Activated T-cell treated with anti-CD3 and anti-CD28 coated beads, Interleukin-2, amount 50 U/mL, for 72 hours (primary cell): ENCODE data around the gene HMCN1. TPM values are rescaled to one million over a fixed set of nuclear protein-coding genes. Genes with fewer than 3 reads are reported as not detected.

ENCODE experiments used
- ATAC-seq, 2 donors: fragments of 150-1000 bp; cut with Tn5 transposase; replicated peaks in 1 of 2; 2 replicates each; pipeline ENCODE4 v1.10.0; 2021; ENCODE audit warnings: moderate library complexity in 2 of 2, mild to moderate bottlenecking in 1 of 2
- DNase-seq, 2 donors: peaks; one replicate each; pipeline ENCODE4 v3.0.0; 2021 to 2022; ENCODE audit warnings: mixed read lengths in 1 of 2
- H3K27ac Mint-ChIP-seq: one replicate; pipeline ENCODE4 v1.8.0; 2022; ENCODE audit warnings: mild to moderate bottlenecking, moderate library complexity, mixed read lengths
- H3K27me3 Mint-ChIP-seq: one replicate; pipeline ENCODE4 v1.8.0; 2022; ENCODE audit warnings: low read depth, mixed read lengths
- H3K36me3 Mint-ChIP-seq, 2 donors: one replicate each; pipeline ENCODE4 v1.8.0; 2022; ENCODE audit warnings: mixed read lengths in 2 of 2, mild to moderate bottlenecking in 1 of 2; ENCODE audit not compliant: insufficient read depth in 2 of 2
- H3K4me1 Mint-ChIP-seq: one replicate; pipeline ENCODE4 v1.8.0; 2022; ENCODE audit warnings: low read depth, mixed read lengths
- H3K4me3 Mint-ChIP-seq, 2 donors: one replicate each; pipeline ENCODE4 v1.8.0; 2022; ENCODE audit warnings: mild to moderate bottlenecking in 2 of 2, mixed read lengths in 2 of 2, moderate library complexity in 2 of 2
- H3K9me3 Mint-ChIP-seq, 2 donors: one replicate each; pipeline ENCODE4 v1.8.0; 2022; ENCODE audit warnings: mixed read lengths in 2 of 2
- total RNA-seq, 2 donors: library from RNA; stranded (reverse); gene quantifications; one replicate each; pipeline ENCODE4 v1.2.3, GENCODE V29; 2022

Gene HMCN1
- total RNA-seq, 2 donors from 2014 or later, result 0.05 to 0.12 TPM

DNA sequence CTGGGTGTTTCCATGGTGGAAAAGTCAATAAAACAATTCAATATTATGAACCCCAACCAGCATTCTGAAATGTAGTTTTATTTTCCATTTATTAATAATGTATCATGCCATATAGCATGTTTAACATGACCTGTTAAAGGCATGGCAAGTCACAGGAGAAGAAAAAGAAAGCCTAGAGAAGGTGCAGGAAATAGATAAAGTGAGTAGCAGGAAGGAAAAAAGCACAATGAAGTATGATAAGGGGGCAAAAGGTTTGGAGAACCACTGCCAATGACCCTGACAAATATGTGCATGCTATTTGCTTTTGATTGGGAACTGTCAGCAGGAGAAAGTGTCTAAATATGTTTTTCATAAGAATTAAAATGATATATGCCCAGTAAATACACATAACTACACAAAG is 85.6 kb downstream of the HMCN1 start:
- no peaks in the 10 kb centered on the region for H3K4me1 Mint-ChIP-seq
- no peaks in the 10 kb centered on the region for H3K36me3 Mint-ChIP-seq
- H3K27ac Mint-ChIP-seq, result no peak overlapping the region
- DNase-seq, result no peak
- H3K27me3 Mint-ChIP-seq, result no peaks in the 10 kb centered on the region
- H3K9me3 Mint-ChIP-seq, result no peaks in the 10 kb centered on the region
- no peak for ATAC-seq
- H3K4me3 Mint-ChIP-seq, result no peak overlapping the region

DNA sequence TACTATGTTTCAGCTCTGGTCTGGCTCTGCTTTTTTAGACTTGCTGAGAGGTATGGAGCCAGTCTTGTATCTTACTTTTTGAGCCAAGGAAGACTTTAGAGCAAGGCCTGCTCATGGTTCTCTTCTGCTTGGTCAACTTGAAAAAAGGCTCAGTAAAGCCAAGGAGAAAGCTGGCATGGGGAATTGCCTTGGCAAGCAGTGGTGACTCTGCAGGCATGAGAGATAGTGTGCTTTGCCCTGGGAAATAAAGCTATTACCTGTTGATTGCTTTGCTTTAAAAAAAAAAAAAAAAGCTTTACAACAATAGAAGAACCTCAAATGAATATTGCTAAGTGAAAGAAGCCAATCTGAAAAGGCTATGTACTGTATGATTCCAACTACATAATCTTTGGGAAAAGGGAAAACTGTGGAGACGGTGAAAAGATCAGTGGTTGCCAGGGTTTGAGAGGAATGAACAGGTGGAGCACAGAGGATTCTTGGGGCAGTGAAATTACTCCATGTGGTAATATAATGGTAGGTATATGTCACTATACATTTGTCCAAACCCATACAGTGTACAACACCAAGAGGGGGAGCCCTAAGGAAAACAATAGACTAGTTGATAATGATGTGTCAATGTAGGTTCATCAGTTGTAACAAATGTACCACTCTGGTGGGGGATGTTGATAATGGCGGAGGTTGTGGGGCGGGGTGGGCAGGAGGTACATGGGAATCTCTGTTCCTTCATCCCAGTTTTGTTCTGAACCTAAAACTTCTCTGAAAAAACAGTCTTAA is 87.6 kb downstream of the HMCN1 start:
- ATAC-seq (no peak), DNase-seq (no peak)
- Mint-ChIP-seq H3K27me3 (peaks cover 6% of the 10 kb centered on the region), H3K4me1 (no peaks in the 10 kb centered on the region), H3K27ac (no peak overlapping the region), H3K9me3 (no peaks in the 10 kb centered on the region), H3K4me3 (no peak overlapping the region), H3K36me3 (no peaks in the 10 kb centered on the region)

DNA sequence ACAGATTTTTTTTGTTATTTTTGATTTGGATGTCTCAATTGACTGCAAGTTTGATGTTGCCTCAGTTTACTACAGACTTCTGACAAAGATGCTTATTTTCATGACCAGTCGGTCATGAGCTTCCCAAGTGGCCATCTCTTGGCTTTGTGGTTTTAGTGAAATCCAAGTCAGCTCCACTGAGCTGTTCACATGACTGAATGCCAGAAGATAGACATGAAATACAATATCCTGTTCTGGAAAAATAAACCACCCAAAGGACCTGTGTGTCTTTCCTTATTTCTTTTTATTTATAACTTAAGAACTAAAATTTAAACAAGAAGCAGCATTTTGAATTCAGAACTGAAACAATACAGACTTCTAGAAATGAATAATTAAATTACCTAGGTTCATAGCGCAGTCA is 89.3 kb downstream of the HMCN1 start:
- H3K36me3 Mint-ChIP-seq, result no peaks in the 10 kb centered on the region
- ATAC-seq, result no peak
- H3K9me3 Mint-ChIP-seq, result no peaks in the 10 kb centered on the region
- no peak overlapping the region for H3K27ac Mint-ChIP-seq
- DNase-seq, result no peak
- no peaks in the 10 kb centered on the region for H3K4me1 Mint-ChIP-seq
- no peak overlapping the region for H3K4me3 Mint-ChIP-seq
- peaks cover 6% of the 10 kb centered on the region for H3K27me3 Mint-ChIP-seq

DNA sequence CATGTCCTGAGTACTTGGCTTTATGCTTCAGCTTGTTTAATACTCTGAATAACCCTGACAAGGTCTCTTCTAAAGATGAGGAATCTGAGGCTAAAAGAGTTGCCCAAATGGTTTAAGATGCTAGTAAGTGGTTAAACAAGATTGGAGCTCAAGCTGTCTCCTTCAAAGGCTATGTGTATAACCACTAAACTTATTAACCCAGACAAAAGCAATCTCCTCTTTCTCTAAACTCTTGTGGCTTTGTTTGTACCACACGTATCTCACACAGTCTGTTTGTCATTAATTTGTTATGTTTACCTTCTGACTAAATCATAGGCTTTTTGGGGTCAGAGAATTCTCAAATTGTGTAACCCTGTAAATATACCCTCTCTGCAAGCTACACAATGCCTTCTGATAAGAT is 89.9 kb downstream of the HMCN1 start:
- no peak for ATAC-seq
- H3K27ac Mint-ChIP-seq, result no peak overlapping the region
- H3K27me3 Mint-ChIP-seq, result peaks cover 6% of the 10 kb centered on the region
- H3K36me3 Mint-ChIP-seq, result no peaks in the 10 kb centered on the region
- no peak for DNase-seq
- H3K9me3 Mint-ChIP-seq, result no peaks in the 10 kb centered on the region
- no peak overlapping the region for H3K4me3 Mint-ChIP-seq
- H3K4me1 Mint-ChIP-seq, result no peaks in the 10 kb centered on the region

DNA sequence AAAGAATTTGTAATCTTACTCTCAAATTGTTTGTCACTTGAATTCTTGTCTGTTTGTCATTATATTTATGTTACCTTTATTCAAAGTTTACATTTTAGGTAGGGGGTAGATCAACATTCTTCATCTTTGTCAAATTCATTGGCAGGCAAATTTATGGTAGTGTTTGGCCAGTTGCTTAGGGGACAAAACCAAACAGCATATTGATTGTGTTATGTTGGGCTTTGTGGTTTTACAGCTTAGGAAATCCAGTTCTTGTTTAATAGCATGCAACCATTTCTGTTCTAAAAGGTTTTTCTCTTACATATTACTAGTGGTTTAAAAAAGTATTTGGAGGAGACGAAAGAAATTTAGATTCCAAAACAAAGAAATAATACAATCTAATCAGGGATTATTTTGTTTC is 91.4 kb downstream of the HMCN1 start:
- ATAC-seq (no peak), DNase-seq (no peak)
- Mint-ChIP-seq H3K27ac (no peak overlapping the region), H3K27me3 (peaks cover 6% of the 10 kb centered on the region), H3K36me3 (no peaks in the 10 kb centered on the region), H3K9me3 (no peaks in the 10 kb centered on the region), H3K4me3 (no peak overlapping the region), H3K4me1 (no peaks in the 10 kb centered on the region)

DNA sequence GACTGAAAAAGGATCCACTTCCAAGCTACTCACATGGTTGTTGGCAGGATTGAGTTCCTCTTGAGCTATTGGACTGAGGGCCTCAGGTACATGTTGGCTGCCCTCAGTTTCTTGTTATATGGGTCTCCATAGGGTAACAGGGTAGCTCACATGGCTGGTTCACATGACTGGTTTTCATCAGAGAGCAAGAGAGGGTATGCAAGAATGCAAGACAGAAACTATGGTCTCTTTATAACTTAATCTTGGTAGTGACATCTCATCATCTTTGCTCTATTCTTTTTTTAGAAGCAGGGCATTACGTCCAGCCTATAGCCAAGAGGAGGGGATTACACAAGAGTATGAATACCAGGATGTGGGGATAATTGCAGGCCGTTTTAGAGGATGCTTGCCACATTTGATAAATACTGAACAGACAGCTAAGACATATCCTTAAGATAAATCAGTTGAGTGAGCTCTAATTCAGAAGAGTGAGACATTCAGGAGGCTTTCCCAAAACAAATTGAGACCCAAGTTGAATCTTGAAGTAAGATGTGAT is 100.2 kb downstream of the HMCN1 start:
- DNase-seq (no peak), ATAC-seq (no peak)
- Mint-ChIP-seq H3K9me3 (no peaks in the 10 kb centered on the region), H3K36me3 (no peaks in the 10 kb centered on the region), H3K27me3 (no peaks in the 10 kb centered on the region), H3K4me3 (no peak overlapping the region), H3K4me1 (no peaks in the 10 kb centered on the region), H3K27ac (no peak overlapping the region)

DNA sequence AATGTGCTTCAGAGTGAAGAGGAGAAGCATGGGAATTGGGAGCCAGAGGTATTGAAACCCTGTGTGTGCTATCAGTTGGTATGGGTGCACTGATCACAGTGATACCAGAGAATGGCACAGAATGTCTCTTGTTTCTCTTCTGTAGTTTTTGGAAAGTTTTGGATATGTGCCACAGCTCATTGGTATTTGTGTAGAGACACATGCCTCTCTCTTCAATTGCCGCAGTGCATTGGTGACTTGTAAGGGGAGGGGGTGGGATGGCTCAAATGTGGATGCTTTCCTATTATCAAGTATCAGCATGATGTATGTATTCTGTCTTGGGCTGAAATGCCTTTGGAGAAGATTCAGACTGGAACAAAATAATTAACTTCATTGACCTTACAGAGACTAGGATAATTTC is 101.0 kb downstream of the HMCN1 start:
- DNase-seq (no peak), ATAC-seq (no peak)
- Mint-ChIP-seq H3K36me3 (no peaks in the 10 kb centered on the region), H3K27me3 (no peaks in the 10 kb centered on the region), H3K4me1 (no peaks in the 10 kb centered on the region), H3K27ac (no peak overlapping the region), H3K9me3 (no peaks in the 10 kb centered on the region), H3K4me3 (no peak overlapping the region)

DNA sequence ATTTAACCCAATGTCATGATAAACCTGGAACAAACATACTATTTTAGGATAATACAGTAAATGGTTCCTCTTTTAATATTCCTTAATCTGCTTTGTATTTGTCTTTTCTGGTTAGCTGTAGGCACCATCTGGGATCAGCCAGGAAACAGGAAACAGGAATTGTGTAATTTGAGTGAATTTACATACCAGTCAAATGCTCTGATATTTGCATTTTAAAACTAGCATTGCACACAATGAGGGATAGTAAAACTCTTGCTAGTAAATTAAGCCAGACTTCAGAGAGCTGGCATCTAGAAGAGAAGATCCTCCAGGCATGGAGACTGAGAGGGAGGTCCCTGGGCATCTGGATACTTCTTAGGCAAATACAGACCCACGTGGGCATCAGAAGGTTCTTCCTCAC is 103.5 kb downstream of the HMCN1 start:
- Mint-ChIP-seq H3K4me3 (no peak overlapping the region), H3K27ac (no peak overlapping the region), H3K9me3 (no peaks in the 10 kb centered on the region), H3K27me3 (no peaks in the 10 kb centered on the region), H3K4me1 (no peaks in the 10 kb centered on the region), H3K36me3 (no peaks in the 10 kb centered on the region)
- ATAC-seq, result no peak
- no peak for DNase-seq

DNA sequence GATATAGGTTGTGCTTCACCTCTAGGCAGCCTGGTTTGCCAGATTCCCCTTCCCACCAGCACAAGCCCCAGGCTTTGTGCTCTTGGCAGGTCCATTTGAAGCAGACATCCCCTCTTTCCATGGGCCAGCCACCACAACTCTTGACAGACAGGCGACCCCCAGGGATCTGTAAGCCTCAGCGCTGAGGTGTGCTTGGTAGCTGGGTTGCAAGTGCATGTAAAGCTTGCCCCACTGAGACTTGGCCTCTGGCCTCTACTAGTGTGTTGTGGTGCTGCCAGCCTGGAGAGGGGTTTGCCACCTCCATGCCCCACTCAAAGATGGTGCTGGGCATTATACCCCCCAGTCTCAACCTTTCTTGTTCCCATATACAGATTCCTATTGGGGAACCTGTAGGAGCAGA is 103.9 kb downstream of the HMCN1 start:
- no peak for ATAC-seq
- no peak overlapping the region for H3K4me3 Mint-ChIP-seq
- H3K9me3 Mint-ChIP-seq, result no peaks in the 10 kb centered on the region
- H3K27me3 Mint-ChIP-seq, result no peaks in the 10 kb centered on the region
- H3K36me3 Mint-ChIP-seq, result no peaks in the 10 kb centered on the region
- no peak for DNase-seq
- H3K27ac Mint-ChIP-seq, result no peak overlapping the region
- no peaks in the 10 kb centered on the region for H3K4me1 Mint-ChIP-seq

DNA sequence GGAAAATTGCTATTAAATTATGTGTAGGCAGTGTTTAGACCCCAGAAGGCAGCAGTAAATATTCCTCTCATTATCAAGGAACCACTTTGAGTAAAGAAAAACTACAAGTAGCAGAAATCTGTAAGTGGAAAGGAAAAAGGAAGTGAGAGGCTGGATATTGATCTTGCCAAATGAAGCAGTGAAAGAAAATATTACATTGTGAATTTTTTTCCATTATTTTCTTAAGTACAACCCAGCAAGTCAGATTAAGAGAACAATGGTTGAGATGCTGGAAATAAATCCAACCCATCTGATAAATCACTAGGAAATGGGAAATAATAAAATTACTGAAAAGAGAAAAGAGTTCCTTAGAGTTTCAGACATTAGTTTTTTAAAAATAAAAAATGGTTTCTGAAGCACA is 106.7 kb downstream of the HMCN1 start:
- DNase-seq (no peak), ATAC-seq (no peak)
- Mint-ChIP-seq H3K27me3 (no peaks in the 10 kb centered on the region), H3K27ac (no peak overlapping the region), H3K9me3 (no peaks in the 10 kb centered on the region), H3K36me3 (no peaks in the 10 kb centered on the region), H3K4me3 (no peak overlapping the region), H3K4me1 (no peaks in the 10 kb centered on the region)

DNA sequence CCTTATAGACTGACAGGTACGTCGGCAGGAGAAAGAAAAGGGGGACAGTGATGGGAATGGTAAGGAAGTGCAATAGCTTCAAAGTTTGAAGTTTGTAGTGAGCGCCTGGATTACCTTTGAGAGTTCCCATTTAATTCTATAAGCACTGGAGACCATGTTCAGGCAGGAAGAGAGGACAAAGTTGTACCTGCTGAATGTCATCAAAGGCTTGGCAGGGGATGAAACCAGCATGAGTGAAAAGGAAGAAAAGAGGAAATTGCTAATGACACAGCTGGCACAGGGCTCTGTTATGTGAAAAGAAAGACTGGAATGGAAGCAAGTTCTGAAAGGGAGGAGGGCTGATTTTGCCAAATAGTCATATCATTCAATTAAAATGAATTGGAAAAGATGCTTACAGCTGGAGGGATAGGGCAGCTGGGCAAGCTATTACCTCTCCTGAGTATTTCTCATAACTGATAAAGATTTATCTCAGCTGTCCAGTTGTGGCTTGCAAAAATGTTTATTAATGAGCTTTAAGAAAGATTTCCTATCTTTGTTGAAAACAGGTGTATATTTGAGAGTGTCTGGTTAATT is 109.2 kb downstream of the HMCN1 start:
- Mint-ChIP-seq H3K27ac (no peak overlapping the region), H3K27me3 (no peaks in the 10 kb centered on the region), H3K4me3 (no peak overlapping the region), H3K9me3 (no peaks in the 10 kb centered on the region), H3K4me1 (no peaks in the 10 kb centered on the region), H3K36me3 (no peaks in the 10 kb centered on the region)
- no peak for ATAC-seq
- no peak for DNase-seq

DNA sequence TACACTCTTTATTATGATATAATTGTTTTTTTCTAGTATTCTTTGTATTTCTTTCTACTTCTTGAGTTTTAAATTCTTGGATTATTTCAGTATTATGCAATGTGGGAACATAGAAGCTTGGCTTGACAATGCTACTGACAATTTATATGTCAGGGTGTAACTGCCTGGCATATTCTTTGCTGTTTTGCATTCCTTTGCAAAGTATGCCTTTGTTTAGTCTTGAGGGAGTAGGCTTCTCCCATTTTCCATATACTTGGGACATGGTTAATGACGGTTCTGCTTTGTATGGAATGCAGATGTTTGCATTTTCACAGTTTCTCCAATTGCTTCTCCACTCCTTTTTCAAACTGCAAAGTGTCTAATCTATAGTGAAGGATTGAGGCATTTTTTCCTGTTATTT is 109.8 kb downstream of the HMCN1 start:
- no peak for DNase-seq
- no peaks in the 10 kb centered on the region for H3K27me3 Mint-ChIP-seq
- H3K36me3 Mint-ChIP-seq, result no peaks in the 10 kb centered on the region
- H3K4me1 Mint-ChIP-seq, result no peaks in the 10 kb centered on the region
- ATAC-seq, result no peak
- no peak overlapping the region for H3K4me3 Mint-ChIP-seq
- H3K27ac Mint-ChIP-seq, result no peak overlapping the region
- no peaks in the 10 kb centered on the region for H3K9me3 Mint-ChIP-seq

DNA sequence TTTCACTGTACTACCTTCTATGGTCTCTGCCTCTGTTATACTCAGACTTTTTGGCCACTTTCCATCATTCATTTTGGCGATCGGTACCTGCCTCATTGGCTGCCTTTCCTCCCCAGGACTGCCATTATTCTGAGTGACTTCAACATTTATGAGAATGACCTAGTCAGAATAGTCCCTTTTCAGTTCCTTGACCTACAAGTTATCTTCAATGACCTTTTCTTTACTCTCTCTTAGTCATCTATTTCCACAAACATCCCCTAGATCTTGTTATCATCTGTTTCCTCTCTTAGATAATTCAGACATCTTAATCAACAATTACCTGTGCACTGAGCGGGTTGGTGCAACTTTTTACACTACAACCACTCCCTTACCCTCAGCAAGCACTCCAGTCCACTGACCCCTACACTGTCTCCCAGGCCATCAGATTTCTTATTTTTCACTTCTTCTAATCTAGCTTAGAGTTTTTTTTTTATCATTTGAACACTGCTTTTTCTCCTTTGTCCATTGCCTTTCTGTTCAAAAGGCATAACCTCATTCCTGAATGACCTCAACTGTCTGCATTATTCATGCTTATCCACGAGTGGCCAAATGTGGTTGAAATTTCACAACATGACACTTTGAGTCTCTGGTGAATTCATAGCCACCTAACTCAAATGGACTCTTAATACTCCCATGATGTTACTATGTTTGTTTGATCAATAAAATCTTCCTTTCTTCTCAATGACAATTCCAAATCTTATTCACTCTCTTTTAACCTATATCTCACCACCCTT is 112.7 kb downstream of the HMCN1 start:
- no peak overlapping the region for H3K27ac Mint-ChIP-seq
- no peak overlapping the region for H3K4me3 Mint-ChIP-seq
- ATAC-seq (no peak), DNase-seq (no peak)
- no peaks in the 10 kb centered on the region for H3K4me1 Mint-ChIP-seq
- H3K9me3 Mint-ChIP-seq, result no peaks in the 10 kb centered on the region
- no peaks in the 10 kb centered on the region for H3K27me3 Mint-ChIP-seq
- no peaks in the 10 kb centered on the region for H3K36me3 Mint-ChIP-seq
